ENCODE measurements around the gene MBD3L2. TPM values are rescaled to one million over a fixed set of nuclear protein-coding genes. Genes with fewer than 3 reads are reported as not detected.
"Not testable (repeated sequence)": the region's sequence is repeated elsewhere in the genome, so short reads cannot be mapped to it uniquely, and the experiment has no call there.

The MBD3L2 gene
- total RNA-seq, 1 donor from 2014 or later, result not detected

GRCh38 chr19:7058576-7058975 lies 9.5 kb downstream of the MBD3L2 start, which contains the start of gene MBD3L3:
Gene MBD3L3 (minus strand): TSS chr19:7058676. CDS start chr19:7058605, 71 bp downstream.
- not testable (repeated sequence) for ATAC-seq; DNase-seq (ENCODE audit: low spot score)

- ATAC-seq; DNase-seq (ENCODE audit: low spot score): not testable (repeated sequence)
These were observed 10.9 kb downstream of the MBD3L2 start for GRCh38 chr19:7059977-7060376.

GRCh38 chr19:7063339-7063738 lies 14.2 kb downstream of the MBD3L2 start:
- no peak for DNase-seq (ENCODE audit: low spot score)
- no peak for ATAC-seq

DNA sequence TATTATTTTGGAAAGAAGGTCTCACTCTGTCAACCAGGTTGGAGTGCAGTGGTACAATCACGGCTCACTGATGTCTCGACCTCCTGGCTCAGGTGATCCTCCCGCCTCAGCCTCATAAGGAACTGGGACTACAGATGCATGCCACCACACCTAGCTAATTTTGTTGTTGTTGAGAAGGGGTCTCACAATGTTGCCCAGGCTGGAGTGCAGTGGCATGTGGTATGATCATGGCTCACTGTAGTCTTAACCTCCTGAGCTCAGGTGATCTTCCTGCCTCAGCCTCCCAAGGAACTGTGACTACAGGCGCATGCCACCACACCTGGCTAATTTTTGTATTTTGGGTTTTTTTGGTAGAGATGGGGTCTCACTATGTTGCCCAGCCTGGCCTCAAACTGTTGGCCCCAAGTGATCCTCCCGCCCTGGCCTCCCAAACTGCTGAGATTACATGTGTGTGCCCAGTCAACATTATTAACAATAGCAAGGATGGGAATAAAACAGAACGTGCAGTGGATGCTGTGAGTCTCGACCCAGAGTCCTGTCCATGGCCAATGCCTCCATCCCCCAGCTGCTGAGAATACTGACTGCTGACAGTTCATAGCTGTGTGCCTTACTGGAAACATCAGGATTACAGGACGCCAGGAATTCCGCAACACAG lies 14.8 kb downstream of the MBD3L2 start:
- ATAC-seq, result no peak
- no peak for DNase-seq (ENCODE audit: low spot score)

DNA sequence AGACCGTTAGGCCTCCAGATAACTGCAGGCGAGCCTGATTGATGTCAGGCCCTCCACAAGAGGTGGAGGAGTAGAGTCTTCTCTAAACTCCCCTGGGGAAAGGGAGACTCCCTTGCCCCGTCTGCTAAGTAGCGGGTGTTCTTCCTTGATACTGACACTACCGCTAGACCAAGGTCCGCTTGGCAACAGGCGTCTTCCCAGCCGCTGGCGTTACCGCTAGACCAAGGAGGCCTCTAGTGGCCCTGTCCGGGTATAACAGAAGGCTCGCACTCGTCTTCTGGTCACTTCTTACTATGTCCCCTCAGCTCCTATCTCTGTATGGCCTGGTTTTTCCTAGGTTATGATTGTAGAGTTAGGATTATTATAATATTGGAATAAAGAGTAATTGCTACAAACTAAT lies 18.0 kb downstream of the MBD3L2 start:
- ATAC-seq; DNase-seq (ENCODE audit: low spot score): not testable (repeated sequence)

- ATAC-seq, result no peak
- no peak for DNase-seq (ENCODE audit: low spot score)
These were observed 18.6 kb downstream of the MBD3L2 start for GRCh38 chr19:7067716-7068115.

- DNase-seq (ENCODE audit: low spot score), result no peak
- no peak for ATAC-seq
These were observed 19.5 kb downstream of the MBD3L2 start for GRCh38 chr19:7068599-7068998.

- ATAC-seq (peak; percentile 98), DNase-seq (ENCODE audit: low spot score) (peak; percentile 99)
These were observed 20.2 kb downstream of the MBD3L2 start, which contains the start of gene ZNF557 for GRCh38 chr19:7069042-7069903. Gene ZNF557 (plus strand): TSS chr19:7069703. CDS start chr19:7075075, 5,372 bp downstream.

DNA sequence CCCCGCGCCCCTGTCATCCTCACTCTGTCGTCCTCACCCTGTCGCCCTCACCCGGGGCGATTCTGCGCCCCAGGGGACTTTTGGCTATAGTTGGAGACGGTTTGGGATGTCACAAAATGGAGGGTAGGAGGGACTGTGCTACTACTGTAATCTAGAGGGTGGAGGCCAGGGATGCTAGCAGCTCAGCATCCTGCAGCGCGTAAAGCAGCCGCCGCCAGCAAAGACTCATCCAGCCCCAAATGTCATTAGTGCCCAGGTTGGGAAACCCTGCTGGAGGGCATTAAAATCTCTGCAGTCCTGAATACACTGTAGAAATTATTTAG lies 20.7 kb downstream of the MBD3L2 start:
- ATAC-seq (no peak), DNase-seq (ENCODE audit: low spot score) (no peak)

DNA sequence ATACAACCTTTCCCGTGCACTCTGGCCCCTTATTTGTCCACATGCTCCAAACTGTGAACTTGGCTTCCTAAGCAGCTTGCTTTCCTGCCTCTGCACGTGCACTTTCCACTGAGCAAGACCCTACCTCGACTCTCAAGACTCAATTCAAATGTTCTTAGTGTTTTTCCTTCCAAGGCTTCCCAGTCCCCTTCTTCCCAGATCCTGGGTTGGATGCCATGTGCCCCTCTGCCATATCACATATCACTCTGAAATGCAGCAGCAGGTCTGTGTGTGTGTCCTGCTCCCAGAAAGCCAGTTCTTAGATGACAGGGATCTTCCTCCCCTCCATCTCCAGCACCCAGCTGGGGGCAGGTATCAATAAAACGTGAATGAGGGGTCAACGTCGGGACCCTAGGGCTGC lies 23.4 kb downstream of the MBD3L2 start:
- no peak for DNase-seq (ENCODE audit: low spot score)
- ATAC-seq, result no peak

GRCh38 chr19:7074705-7075282 lies 25.7 kb downstream of the MBD3L2 start:
- DNase-seq (ENCODE audit: low spot score) (no peak), ATAC-seq (no peak)

- DNase-seq (ENCODE audit: low spot score) (no peak), ATAC-seq (no peak)
These were observed 27.0 kb downstream of the MBD3L2 start for GRCh38 chr19:7076151-7076550.

- DNase-seq (ENCODE audit: low spot score) (no peak), ATAC-seq (no peak)
These were observed 28.9 kb downstream of the MBD3L2 start for GRCh38 chr19:7078008-7078407.

DNA sequence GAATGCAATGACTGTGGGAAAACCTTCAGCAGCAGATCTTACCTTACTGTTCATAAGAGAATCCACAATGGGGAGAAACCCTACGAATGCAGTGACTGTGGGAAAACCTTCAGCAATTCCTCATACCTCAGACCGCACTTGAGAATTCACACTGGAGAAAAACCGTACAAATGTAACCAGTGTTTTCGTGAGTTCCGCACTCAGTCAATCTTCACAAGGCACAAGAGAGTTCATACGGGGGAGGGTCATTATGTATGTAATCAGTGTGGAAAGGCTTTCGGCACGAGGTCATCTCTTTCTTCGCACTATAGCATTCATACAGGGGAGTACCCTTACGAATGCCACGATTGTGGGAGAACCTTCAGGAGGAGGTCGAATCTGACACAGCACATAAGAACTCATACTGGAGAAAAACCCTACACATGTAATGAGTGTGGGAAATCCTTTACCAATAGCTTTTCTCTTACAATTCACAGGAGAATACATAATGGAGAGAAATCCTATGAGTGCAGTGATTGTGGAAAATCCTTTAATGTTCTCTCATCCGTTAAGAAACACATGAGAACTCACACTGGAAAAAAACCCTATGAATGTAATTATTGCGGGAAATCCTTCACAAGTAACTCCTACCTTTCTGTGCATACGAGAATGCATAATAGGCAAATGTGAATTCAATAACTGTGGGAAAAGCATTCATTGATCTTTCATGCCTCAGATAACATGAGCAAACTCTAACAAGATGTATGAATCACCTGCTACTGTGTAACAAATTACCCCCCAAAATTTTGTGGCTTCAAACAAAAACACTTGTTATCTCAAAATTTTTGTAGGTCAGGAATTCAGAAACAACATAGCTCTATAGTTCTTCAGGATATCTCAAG lies 34.2 kb downstream of the MBD3L2 start:
- ATAC-seq, result no peak

GRCh38 chr19:7088999-7089398 lies 39.9 kb downstream of the MBD3L2 start:
- ATAC-seq, result no peak
- DNase-seq (ENCODE audit: low spot score), result no peak

More for the DNA sequence above, 34.2 kb downstream of the MBD3L2 start:
- no peak for DNase-seq (ENCODE audit: low spot score)

GRCh38 chr19:7098096-7098495 lies 49.0 kb downstream of the MBD3L2 start:
- no peak for ATAC-seq
- no peak for DNase-seq (ENCODE audit: low spot score)

- peak; percentile 92 for DNase-seq (ENCODE audit: low spot score)
- peak; percentile 92 for ATAC-seq
These were observed 49.8 kb downstream of the MBD3L2 start for GRCh38 chr19:7098701-7099596.

DNA sequence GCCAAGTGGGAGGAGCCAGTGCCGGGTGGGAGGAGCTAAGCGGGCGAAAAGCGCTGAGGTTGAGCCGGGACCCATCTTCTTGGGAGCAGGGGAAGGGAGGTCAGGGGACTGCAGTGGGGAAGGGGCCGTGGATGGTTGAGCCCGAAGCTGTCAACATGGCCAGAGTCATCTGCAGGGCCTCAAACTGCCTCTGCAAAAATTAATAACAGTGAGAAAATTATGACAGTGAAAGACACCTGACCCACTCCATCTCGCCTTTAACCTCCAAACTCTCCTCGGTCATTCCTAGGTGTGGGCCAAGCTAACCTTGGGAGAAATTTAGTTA lies 50.4 kb downstream of the MBD3L2 start:
- DNase-seq (ENCODE audit: low spot score) (no peak), ATAC-seq (no peak)

Data from left lobe of liver (tissue), 2 donors.